NOMO-1 treated with DMSO at 0.1 percent for 48 hours (cell line): Measurements from ENCODE around the gene AMER1.

Experiments
- DNase-seq: peaks from one replicate; lab custom pipeline; 2025; ENCODE audit not compliant: unreplicated experiment; lab: John Stamatoyannopoulos, UW

The AMER1 gene

GRCh38 chrX:64186974-64187761 is 18.3 kb downstream of the AMER1 start:
- DNase-seq: no peak

- no peak for DNase-seq
Measured at GRCh38 chrX:64184396-64184795, 21.1 kb downstream of the AMER1 start.

- no peak for DNase-seq
Measured at GRCh38 chrX:64182208-64182607, 23.3 kb downstream of the AMER1 start.

GRCh38 chrX:64176876-64177275 is 28.6 kb downstream of the AMER1 start:
- no peak for DNase-seq

- no peak for DNase-seq
Measured at GRCh38 chrX:64169988-64170387, 35.5 kb downstream of the AMER1 start.

GRCh38 chrX:64152857-64153256 is 52.7 kb downstream of the AMER1 start:
- no peak for DNase-seq

GRCh38 chrX:64151911-64152310 is 53.6 kb downstream of the AMER1 start:
- no peak for DNase-seq

- DNase-seq: no peak
Measured at GRCh38 chrX:64150775-64151174, 54.7 kb downstream of the AMER1 start.
